GM21786 (cell line): ENCODE results near the gene CPNE4.

Experiments
- ATAC-seq: cut with Tn5 transposase; IDR thresholded peaks from one replicate; pipeline ENCODE4 v1.9.1; 2021; ENCODE audit not compliant: unreplicated experiment

CPNE4 gene

GRCh38 chr3:132017137-132017536 lies 17.7 kb downstream of the CPNE4 start:
- no peak for ATAC-seq

- no peak for ATAC-seq
These were observed 18.5 kb downstream of the CPNE4 start for GRCh38 chr3:132016061-132017041.

GRCh38 chr3:132014105-132014504 lies 20.7 kb downstream of the CPNE4 start:
- ATAC-seq: no peak

- ATAC-seq: no peak
These were observed 25.6 kb downstream of the CPNE4 start for GRCh38 chr3:132009241-132009640.

- ATAC-seq: no peak
These were observed 26.0 kb downstream of the CPNE4 start for GRCh38 chr3:132008837-132009236.

- no peak for ATAC-seq
These were observed 27.2 kb downstream of the CPNE4 start for GRCh38 chr3:132007617-132008016.

GRCh38 chr3:132006605-132007204 lies 28.1 kb downstream of the CPNE4 start:
- no peak for ATAC-seq

GRCh38 chr3:132004571-132004970 lies 30.2 kb downstream of the CPNE4 start:
- ATAC-seq: no peak

- ATAC-seq: no peak
These were observed 31.1 kb downstream of the CPNE4 start for GRCh38 chr3:132003685-132004084.

- ATAC-seq: no peak
These were observed 32.8 kb downstream of the CPNE4 start for GRCh38 chr3:132001999-132002398.

- ATAC-seq: no peak
These were observed 33.8 kb downstream of the CPNE4 start for GRCh38 chr3:132001036-132001435.

- ATAC-seq: no peak
These were observed 36.8 kb downstream of the CPNE4 start for GRCh38 chr3:131998027-131998426.

GRCh38 chr3:131995891-131996290 lies 38.9 kb downstream of the CPNE4 start:
- ATAC-seq: no peak

GRCh38 chr3:131989318-131989717 lies 45.5 kb downstream of the CPNE4 start:
- ATAC-seq: no peak

GRCh38 chr3:131988209-131988608 lies 46.6 kb downstream of the CPNE4 start:
- no peak for ATAC-seq

- no peak for ATAC-seq
These were observed 51.1 kb downstream of the CPNE4 start for GRCh38 chr3:131983689-131984088.

- ATAC-seq: no peak
These were observed 53.5 kb downstream of the CPNE4 start for GRCh38 chr3:131981323-131981722.

- ATAC-seq: no peak
These were observed 58.4 kb downstream of the CPNE4 start for GRCh38 chr3:131976448-131976847.

- no peak for ATAC-seq
These were observed 59.8 kb downstream of the CPNE4 start for GRCh38 chr3:131975047-131975446.

- ATAC-seq: no peak
These were observed 61.1 kb downstream of the CPNE4 start for GRCh38 chr3:131973731-131974130.

- no peak for ATAC-seq
These were observed 62.3 kb downstream of the CPNE4 start for GRCh38 chr3:131972550-131972949.

- no peak for ATAC-seq
These were observed 62.7 kb downstream of the CPNE4 start for GRCh38 chr3:131972091-131972490.
